Lung (tissue), 12 donors: Measurements from ENCODE around the gene HSP90AA1. TPM values are rescaled to one million over a fixed set of nuclear protein-coding genes. Genes with fewer than 3 reads are reported as not detected.
"Not testable (repeated sequence)": the region's sequence is repeated elsewhere in the genome, so short reads cannot be mapped to it uniquely, and the experiment has no call there.

ENCODE experiments used
- ATAC-seq: fragments of 200-7000 bp; cut with Tn5 transposase; one replicate; pipeline ENCODE4 v1.9.1; 2020; ENCODE audit warnings: moderate number of reproducible peaks; ENCODE audit not compliant: insufficient read depth, low FRiP score
- DNase-seq, 3 donors: peaks; one replicate each; pipeline ENCODE4 v3.0.0-alpha.2; 2013 to 2017
- H3K27ac ChIP-seq, 2 donors: one replicate each; pipeline ENCODE4 v1.5.1; 2013; ENCODE audit warnings: mild to moderate bottlenecking in 2 of 2, moderate library complexity in 2 of 2, control low read depth in 1 of 2, inconsistent platforms in 1 of 2, low read depth in 1 of 2, low read length in 1 of 2
- H3K27me3 ChIP-seq, 3 donors: one replicate each; pipeline ENCODE4 v1.5.1; 2013; ENCODE audit warnings: low read length in 2 of 3; ENCODE audit not compliant: control insufficient read depth in 3 of 3, insufficient read depth in 3 of 3
- H3K36me3 ChIP-seq, 4 donors: one replicate each; pipeline ENCODE4 v1.5.1; 2013; ENCODE audit warnings: low read length in 4 of 4, mild to moderate bottlenecking in 1 of 4, moderate library complexity in 1 of 4; ENCODE audit not compliant: control insufficient read depth in 4 of 4, insufficient read depth in 4 of 4
- H3K4me1 ChIP-seq, 5 donors: one replicate each; pipeline ENCODE4 v1.5.1; 2013; ENCODE audit warnings: low read length in 5 of 5, mild to moderate bottlenecking in 2 of 5, moderate library complexity in 1 of 5; ENCODE audit not compliant: control insufficient read depth in 5 of 5, insufficient read depth in 5 of 5
- H3K4me3 ChIP-seq: one replicate; pipeline ENCODE4 v1.5.1; 2013; ENCODE audit warnings: mild to moderate bottlenecking, control low read depth, moderate library complexity
- H3K9ac ChIP-seq, 2 donors: one replicate each; pipeline ENCODE4 v1.5.1; 2013; ENCODE audit warnings: low read length in 2 of 2, control low read depth in 1 of 2; ENCODE audit not compliant: insufficient read depth in 1 of 2
- H3K9me3 ChIP-seq, 4 donors: one replicate each; pipeline ENCODE4 v1.5.1; 2013; ENCODE audit warnings: low read length in 3 of 4, mild to moderate bottlenecking in 1 of 4, moderate library complexity in 1 of 4; ENCODE audit not compliant: control insufficient read depth in 4 of 4, insufficient read depth in 3 of 4
- CTCF ChIP-seq: IDR thresholded peaks from 2 replicates; pipeline ENCODE4 v1.5.1; 2012; ENCODE audit warnings: mild to moderate bottlenecking; ENCODE audit errors: control extremely low read depth, extremely low read depth
- WGBS, 2 donors: extraction: QIAGEN DNeasy Blood & Tissue Kit; methylation state at CpG; one replicate each; pipeline ENCODE4 v1.1.7; 2013; 5-methylcytosine and 5-hydroxymethylcytosine counted together
- polyA plus RNA-seq, 2 donors: library from polyadenylated mRNA; stranded (reverse); fragments of 200-250 nt; gene quantifications; one replicate each; pipeline ENCODE4 v1.2.1, GENCODE V29; 2013
- total RNA-seq, 2 donors: library from RNA; depleted of rRNA in 1 of 2; stranded (reverse); fragments of >200 nt in 1 of 2; gene quantifications; one replicate each; pipeline ENCODE4 v1.2.1, GENCODE V29; 2014 to 2021
- donor health status: control.
- donor health status: control.
- donor health status: Bipolar disorder and iron deficiency.
- donor health status: healthy.
- donor health status: DM: yes; HTN: yes; CAD: no.

HSP90AA1 gene
- total and polyA plus RNA-seq, 4 donors, result 187 to 1,106 (median 364) TPM

DNA sequence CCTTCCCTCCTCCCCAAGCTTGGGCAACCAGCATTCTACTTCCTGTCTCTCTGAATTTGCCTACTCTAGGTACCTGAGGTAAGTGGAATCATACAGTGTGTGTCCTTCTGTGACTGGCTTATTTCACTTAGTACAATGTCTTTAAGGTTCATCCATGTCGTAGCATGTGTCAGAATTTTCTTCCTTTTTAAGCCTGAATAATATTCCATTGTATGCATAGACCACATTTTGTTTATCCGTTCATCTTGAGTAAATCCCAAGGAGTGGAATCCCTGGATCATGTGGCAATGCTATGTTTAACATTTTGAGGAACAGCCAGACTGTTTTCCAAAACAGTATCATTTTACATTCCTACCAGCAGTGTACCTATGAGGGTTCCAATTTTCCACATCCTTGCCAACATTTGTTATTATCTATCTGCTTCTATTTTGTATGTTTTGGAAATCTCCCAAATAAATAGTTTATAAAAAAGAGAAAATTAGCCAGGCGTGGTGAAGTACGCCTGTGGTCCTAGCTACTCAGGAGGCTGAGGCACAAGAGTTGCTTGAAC, 12.4 kb downstream of the HSP90AA1 start:
- H3K4me3 ChIP-seq, result no peak overlapping the region
- no peaks in the 10 kb centered on the region for H3K27me3 ChIP-seq
- H3K36me3 ChIP-seq, result peaks cover 4 to 7% (median 5%) of the 10 kb centered on the region in 4 donors
- H3K4me1 ChIP-seq, result no peaks in the 10 kb centered on the region
- DNase-seq, result no peak
- no peaks in the 10 kb centered on the region for H3K9me3 ChIP-seq
- no peak overlapping the region for H3K9ac ChIP-seq
- WGBS, 2 donors, result 94 to 96% methylated on average over 4 of the region's 4 CpGs
- no peak overlapping the region for H3K27ac ChIP-seq
- no peak for ATAC-seq
- no peak for TF ChIP-seq CTCF

- Histone ChIP-seq H3K4me1 (no peaks in the 10 kb centered on the region), H3K9ac (no peak overlapping the region), H3K27ac (no peak overlapping the region), H3K4me3 (no peak overlapping the region), H3K27me3 (no peaks in the 10 kb centered on the region), H3K9me3 (no peaks in the 10 kb centered on the region), H3K36me3 (no peaks in the 10 kb centered on the region)
- 45 to 58% methylated on average over 10 of the region's 10 CpGs for WGBS, 2 donors
- no peak for TF ChIP-seq CTCF
- DNase-seq (no peak), ATAC-seq (no peak)
Measured at GRCh38 chr14:102071283-102071998, 15.4 kb downstream of the HSP90AA1 start.

- H3K9ac ChIP-seq, result no peak overlapping the region
- DNase-seq, result no peak
- no peak overlapping the region for H3K27ac ChIP-seq
- H3K4me3 ChIP-seq, result no peak overlapping the region
- no peaks in the 10 kb centered on the region for H3K27me3 ChIP-seq
- no peak for ATAC-seq
- no peaks in the 10 kb centered on the region for H3K36me3 ChIP-seq
- no peaks in the 10 kb centered on the region for H3K4me1 ChIP-seq
- 88 to 90% methylated on average over 12 of the region's 12 CpGs for WGBS, 2 donors
- H3K9me3 ChIP-seq, result no peaks in the 10 kb centered on the region
- no peak for TF ChIP-seq CTCF
Measured at GRCh38 chr14:102066041-102066451, 20.8 kb downstream of the HSP90AA1 start.

DNA sequence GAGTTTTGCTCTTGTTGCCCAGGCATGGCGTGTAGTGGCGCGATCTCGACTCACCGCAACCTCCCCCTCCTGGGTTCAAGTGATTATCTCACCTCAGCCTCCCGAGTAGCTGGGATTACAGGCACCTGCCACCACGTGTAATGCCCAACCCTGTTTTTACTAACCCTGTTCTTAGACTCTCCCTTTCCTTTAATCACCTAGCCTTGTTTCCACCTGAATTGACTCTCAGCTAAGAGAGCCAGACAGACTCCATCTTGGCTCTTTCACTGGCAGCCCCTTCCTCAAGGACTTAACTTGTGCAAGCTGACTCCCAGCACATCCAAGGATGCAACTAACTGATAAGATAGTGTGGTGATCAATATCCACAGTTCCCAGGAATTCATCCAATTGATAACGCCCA, 22.3 kb downstream of the HSP90AA1 start:
- WGBS, 2 donors, result 94% methylated on average over 8 of the region's 8 CpGs
- H3K4me1 ChIP-seq, H3K9me3 ChIP-seq, H3K27me3 ChIP-seq, H3K27ac ChIP-seq, H3K9ac ChIP-seq, H3K4me3 ChIP-seq, H3K36me3 ChIP-seq, ATAC-seq, DNase-seq: not testable (repeated sequence)
